GM18508 (cell line): ENCODE results near the gene L3MBTL1.
"Not testable (repeated sequence)": the region's sequence is repeated elsewhere in the genome, so short reads cannot be mapped to it uniquely, and the experiment has no call there.

Experiments
- ATAC-seq: cut with Tn5 transposase; IDR thresholded peaks from one replicate; pipeline ENCODE4 v1.9.1; 2021; ENCODE audit warnings: moderate number of reproducible peaks; ENCODE audit not compliant: insufficient read depth, unreplicated experiment

Gene L3MBTL1

DNA sequence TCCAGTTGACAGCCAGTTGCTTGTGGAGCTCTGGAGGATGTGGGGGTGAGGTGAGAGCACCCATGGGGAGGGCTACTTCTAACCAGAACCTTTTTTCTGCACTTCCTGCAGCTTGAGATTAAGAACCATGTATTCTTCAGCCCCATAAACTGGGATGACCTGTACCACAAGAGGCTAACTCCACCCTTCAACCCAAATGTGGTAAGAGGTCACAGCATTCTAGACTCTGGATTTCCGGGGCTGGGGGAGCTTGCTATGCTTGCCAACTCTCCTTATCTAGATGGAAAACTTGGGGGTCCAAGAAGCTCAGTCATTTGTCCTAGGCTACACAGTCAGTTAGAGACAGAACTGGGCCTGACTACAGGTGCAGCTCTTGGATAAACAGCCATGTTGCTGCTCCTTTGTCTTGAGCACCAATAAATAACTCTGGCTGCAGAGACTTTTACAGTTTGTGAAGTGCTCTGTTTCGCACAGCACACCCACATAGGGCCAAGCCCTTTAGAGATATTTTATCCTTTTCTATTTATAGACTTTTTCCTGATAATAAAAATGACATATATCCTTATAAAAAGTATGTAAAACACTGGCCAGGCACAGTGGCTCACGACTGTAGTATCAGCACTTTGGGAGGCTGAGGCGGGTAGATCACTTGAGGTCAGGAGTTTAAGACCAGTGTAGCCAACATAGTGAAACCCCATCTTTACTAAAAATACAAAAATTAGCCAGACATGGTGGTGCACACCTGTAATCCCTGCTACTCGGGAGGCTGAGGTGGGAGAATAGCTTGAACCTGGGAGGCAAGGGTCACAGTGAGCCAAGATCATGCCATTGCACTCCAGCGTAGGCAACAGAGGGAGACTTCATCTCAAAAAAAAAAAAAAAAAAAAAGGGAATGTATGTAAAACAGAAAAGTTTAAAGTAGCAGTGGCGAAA lies 72.6 kb downstream of the L3MBTL1 start:
- ATAC-seq: no peak

DNA sequence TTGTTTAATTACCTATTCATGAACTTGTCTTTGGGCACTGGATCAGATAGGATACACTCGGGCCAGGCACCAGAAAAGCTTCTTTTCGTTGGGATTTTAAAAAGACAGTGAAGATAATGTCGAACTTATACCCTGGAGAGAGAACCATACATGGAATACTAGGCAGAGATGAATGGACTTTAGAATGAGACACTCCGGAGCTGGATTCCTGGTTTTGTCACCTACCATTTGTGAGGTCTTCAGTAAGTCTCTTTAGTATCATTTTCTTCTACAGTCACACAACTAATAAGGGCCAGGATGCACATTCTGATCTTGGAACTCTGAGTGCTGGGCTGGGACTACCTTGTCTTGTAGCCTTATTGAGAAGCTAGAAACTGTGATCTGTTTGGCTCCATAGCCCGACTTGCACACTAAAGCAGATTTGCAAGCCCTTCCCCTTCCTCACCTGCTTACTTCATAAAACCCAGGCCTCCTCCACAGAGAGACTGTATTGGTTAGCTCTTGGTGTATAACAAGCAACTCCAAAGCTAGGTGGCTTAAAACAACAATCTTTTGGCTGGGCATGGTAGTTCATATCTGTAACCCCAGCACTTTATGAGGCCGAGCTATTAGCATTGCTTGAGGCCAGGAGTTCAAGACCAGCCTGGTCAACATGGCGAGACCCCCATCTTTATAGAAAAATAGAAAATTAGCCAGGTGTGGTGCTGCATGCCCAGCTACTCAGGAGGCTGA lies 75.8 kb downstream of the L3MBTL1 start:
- no peak for ATAC-seq

DNA sequence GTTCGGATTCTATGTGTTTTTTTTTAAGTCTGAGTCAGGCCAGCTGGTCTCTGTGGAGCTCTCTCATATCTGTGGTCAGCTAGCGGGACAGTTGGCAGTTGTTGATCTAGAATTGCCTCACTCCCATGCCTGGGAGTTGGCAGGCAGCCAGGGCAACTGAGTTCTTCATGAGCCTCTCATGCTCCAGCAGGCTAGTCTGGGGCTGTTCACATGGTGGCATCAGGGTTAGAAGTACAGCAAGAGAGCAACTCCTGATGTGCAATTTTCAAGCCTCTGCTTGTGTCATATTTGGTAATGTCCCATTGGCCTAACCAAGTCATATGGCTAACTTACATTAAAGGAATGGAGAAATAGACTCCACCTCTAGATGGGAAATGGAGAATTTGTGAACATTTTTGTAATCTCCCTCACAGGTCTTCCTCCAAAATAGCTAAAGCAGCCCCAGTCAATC lies 76.5 kb downstream of the L3MBTL1 start:
- ATAC-seq: no peak

DNA sequence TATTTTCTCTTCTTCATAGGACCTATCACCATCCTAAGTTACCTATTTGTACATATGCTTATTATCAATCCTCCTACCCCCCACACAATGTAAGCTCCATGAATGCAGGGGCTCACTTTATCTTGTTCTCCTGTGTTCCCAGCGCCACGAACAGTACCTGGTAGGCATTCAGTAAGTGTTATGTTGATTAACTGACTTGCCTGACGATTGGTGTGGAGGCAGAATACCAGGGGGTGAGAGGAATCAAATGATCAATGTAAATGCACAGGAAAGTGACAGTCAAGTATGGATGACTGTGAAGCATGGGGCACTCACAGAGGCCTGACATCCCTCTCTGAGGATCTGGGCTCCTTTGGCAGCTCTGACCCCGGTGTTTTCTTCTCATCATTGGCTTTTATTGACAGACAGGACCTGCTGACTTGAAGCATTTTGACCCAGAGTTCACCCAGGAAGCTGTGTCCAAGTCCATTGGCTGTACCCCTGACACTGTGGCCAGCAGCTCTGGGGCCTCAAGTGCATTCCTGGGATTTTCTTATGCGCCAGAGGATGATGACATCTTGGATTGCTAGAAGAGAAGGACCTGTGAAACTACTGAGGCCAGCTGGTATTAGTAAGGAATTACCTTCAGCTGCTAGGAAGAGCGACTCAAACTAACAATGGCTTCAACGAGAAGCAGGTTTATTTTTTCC lies 77.1 kb downstream of the L3MBTL1 start:
- no peak for ATAC-seq

DNA sequence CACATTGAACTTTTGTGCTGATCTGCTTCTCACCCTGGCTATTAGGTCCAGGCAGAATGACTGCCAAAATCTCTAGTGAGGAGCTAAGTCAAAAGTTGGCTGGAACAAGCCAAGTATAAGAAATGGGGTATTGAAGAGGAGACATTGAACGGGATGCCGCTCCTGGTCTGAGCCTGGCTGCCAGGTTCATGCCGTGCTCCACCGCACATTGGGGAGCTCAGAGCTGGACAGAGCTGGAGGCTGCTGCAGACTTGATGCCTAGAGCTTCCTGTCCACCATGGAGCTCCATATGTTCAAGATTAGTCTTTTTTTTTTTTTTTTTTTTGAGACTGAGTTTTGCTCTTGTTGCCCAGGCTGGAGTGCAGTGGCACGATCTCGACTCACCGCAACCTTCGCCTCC lies 79.1 kb downstream of the L3MBTL1 start:
- no peak for ATAC-seq

DNA sequence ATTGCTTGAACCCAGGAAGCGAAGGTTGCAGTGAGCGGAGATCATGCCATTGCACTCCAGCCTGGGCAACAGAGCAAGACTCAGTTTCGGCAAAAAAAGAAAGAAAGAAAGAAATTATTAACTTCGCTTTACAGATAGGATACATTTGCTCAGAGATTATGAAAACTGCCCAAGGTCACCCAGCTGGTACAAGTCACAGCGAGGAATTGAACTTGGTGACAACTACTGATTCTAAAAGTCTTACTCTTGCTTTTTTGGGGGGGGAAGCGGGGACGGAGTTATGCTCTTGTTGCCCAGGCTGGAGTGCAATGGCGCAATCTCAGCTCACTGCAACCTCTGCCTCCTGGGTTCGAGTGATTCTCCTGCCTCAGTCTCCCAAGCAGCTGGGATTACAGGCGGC lies 81.0 kb downstream of the L3MBTL1 start:
- not testable (repeated sequence) for ATAC-seq

DNA sequence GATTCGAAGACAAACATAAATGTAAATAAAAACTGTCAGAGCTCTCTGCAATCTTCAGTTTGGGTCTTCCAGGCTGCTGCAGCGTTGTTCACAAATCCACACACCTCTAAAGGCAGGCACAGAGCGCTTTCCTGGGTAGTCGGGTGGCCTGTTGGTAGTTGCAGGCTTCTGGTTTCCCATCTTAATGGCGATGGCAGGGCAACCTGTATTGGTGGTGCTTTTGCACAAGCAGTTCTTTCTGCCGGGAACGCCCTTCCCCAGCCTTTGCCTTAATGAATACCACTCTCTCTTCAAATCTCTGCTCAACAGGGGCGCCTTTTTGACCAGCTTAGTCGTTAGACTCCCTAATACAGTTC lies 82.5 kb downstream of the L3MBTL1 start:
- ATAC-seq: no peak

DNA sequence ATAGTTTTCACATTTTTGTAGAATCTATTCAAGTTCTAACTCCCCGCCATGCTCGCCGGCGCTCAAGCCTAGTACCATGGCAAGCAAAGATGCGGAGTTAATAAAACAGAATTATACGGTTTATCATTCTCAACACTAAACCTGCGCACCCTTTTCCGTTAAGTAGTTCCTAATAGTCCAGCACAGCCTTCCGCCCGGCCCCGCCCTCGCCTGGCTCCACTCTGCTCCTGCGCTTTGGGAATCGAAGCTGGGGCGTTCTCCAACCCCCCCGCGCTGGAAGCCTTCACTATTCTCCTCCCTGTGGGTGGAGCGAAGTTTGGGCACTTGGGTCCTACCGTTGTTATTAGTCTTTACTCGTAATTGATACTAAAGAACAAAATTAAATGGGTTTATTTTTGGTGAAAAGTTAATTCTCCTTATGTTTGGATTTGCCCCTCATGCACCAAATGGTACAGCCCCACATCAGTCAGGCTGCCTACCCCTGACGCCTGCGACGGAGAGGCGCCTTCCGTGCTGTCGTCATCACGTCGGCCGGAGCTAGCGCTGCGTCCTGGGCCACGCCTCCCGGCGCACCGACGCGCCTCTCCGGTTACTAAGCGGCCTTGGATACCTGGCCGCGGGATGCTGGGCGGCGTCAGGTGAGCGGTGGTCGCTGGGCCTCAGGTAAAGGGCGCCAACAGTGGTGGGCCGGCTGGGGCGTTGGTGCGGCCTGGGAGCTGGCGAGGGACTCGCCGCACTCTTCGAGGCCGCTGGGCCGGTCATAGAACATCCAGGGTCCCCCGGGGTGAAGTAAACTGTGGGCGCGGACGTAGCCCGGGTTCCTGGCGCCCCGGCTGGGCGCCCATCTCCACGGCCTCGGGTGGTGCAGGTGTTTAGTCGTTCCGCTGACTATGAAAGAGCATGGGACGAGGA lies 83.2 kb downstream of the L3MBTL1 start, which contains the start of gene IFT52:
Gene IFT52 (plus strand): TSS at position 546 of the 912 bp plus-strand sequence. CDS start 3,762 bp downstream, outside the sequence.
- peak; percentile 78 for ATAC-seq
